Mucosa of descending colon (tissue), 3 donors: ENCODE measurements around the gene HNMT. TPM values are rescaled to one million over a fixed set of nuclear protein-coding genes. Genes with fewer than 3 reads are reported as not detected.

Source experiments
- ATAC-seq: fragments of 200-7000 bp; cut with Tn5 transposase; one replicate; pipeline ENCODE4 v1.9.1; 2020; ENCODE audit warnings: mild to moderate bottlenecking, moderate library complexity
- DNase-seq, 3 donors: peaks; one replicate each; pipeline ENCODE4 v3.0.0-alpha.2; 2020
- H3K36me3 ChIP-seq: fragments of 200-600 bp; one replicate; pipeline ENCODE4 v1.8.0; 2021; ENCODE audit warnings: low read depth, mild to moderate bottlenecking
- H3K4me1 ChIP-seq: fragments of 200-600 bp; one replicate; pipeline ENCODE4 v1.8.0; 2021; ENCODE audit warnings: low read depth, mild to moderate bottlenecking
- H3K4me3 ChIP-seq: fragments of 200-600 bp; one replicate; pipeline ENCODE4 v1.8.0; 2021; ENCODE audit warnings: mild to moderate bottlenecking
- H3K9me3 ChIP-seq: fragments of 200-600 bp; one replicate; pipeline ENCODE4 v1.8.0; 2021; ENCODE audit warnings: mild to moderate bottlenecking
- intact Hi-C, 2 donors: fragments of 100-400 bp; cut with DNase I in 1 of 2; cut with micrococcal nuclease in 1 of 2; formaldehyde crosslinking; loops; one replicate each; pipeline versions ENCODE4 v1.11.0 to v1.11.1; 2022; cut with DNase I, micrococcal nuclease
- total RNA-seq, 3 donors: library from RNA; stranded (reverse); fragmentation: NEBNext Ultra II Directional in 2 of 3; extraction: Animal tissue kit (Norgen Biotek cat#: 25700) in 2 of 3; gene quantifications; one replicate each; pipeline versions ENCODE4 v1.2.1 to v1.2.4, GENCODE V29; 2021 to 2023
- TF ChIP-seq, protein P1 (sequence below): fragments of 200-600 bp; IDR thresholded peaks from one replicate; pipeline ENCODE4 v1.8.0; 2022; ENCODE audit warnings: antibody characterized with exemption, mild to moderate bottlenecking
- donor health status: DM: no; HTN: no; CAD: no; lungs with moderate emphysema.
- donor health status: DM: no; HTN: no; CAD: no.
- donor health status: DM: no; HTN: yes; CAD: no.

Gene HNMT
- total RNA-seq, 3 donors from 2014 or later, result 42.6 to 114 (median 62.9) TPM

DNA sequence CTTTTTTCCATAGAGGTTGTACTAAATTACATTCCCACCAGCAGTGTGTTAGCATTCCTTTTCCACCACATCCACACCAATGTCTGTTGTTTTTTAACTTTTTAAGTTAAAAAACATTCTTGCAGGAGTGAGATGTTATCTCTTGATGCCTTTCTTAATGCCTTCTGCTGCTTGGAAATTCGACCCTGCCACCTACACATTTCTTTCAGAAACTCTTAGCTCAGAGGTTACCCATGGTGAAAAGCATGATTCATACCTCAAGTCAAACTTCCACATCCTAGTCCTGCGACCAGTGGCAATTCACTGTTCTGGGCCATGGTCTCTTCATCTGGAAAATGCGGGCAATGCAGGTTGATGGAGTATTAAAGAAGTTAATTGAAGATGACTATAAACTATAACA is 12.7 kb upstream of the HNMT start:
- TF ChIP-seq, protein P1, sequence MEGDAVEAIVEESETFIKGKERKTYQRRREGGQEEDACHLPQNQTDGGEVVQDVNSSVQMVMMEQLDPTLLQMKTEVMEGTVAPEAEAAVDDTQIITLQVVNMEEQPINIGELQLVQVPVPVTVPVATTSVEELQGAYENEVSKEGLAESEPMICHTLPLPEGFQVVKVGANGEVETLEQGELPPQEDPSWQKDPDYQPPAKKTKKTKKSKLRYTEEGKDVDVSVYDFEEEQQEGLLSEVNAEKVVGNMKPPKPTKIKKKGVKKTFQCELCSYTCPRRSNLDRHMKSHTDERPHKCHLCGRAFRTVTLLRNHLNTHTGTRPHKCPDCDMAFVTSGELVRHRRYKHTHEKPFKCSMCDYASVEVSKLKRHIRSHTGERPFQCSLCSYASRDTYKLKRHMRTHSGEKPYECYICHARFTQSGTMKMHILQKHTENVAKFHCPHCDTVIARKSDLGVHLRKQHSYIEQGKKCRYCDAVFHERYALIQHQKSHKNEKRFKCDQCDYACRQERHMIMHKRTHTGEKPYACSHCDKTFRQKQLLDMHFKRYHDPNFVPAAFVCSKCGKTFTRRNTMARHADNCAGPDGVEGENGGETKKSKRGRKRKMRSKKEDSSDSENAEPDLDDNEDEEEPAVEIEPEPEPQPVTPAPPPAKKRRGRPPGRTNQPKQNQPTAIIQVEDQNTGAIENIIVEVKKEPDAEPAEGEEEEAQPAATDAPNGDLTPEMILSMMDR, result no peak
- no peaks in the 10 kb centered on the region for H3K9me3 ChIP-seq
- intact Hi-C loops, result no loop called here
- H3K4me3 ChIP-seq, result no peak overlapping the region
- DNase-seq (no peak), ATAC-seq (no peak)
- peaks cover 11% of the 10 kb centered on the region for H3K4me1 ChIP-seq
- no peaks in the 10 kb centered on the region for H3K36me3 ChIP-seq

DNA sequence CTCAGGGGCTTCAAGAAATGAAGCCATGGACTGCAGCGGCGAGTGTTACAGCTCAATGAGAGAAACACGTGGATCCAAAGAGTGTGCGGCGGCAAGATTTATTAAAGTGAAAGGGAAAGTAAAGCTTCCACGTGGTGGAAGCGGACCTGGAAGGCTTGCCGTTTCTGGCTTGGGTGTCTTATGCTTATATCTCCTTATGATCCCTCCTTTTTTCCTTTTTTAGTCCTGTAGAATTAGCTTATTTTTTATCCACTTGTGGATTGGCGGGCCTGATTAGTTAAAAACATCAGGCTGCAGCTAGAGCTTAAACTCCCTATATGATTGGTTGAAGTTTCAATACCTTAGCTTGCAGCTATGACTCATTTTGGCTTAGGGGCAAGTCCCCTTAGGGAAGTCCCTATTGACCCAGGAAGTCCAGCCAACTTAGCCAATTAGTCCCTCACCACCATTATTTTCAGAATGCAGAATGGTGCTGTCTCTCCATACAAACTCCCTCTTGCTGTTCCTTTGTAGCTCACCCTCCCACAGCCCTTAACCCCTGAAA is 11.6 kb upstream of the HNMT start:
- ATAC-seq (no peak), DNase-seq (no peak)
- TF ChIP-seq, protein P1, result no peak
- no peaks in the 10 kb centered on the region for H3K36me3 ChIP-seq
- H3K9me3 ChIP-seq, result no peaks in the 10 kb centered on the region
- intact Hi-C loops, result no loop called here
- no peak overlapping the region for H3K4me3 ChIP-seq
- H3K4me1 ChIP-seq, result peaks cover 10% of the 10 kb centered on the region

DNA sequence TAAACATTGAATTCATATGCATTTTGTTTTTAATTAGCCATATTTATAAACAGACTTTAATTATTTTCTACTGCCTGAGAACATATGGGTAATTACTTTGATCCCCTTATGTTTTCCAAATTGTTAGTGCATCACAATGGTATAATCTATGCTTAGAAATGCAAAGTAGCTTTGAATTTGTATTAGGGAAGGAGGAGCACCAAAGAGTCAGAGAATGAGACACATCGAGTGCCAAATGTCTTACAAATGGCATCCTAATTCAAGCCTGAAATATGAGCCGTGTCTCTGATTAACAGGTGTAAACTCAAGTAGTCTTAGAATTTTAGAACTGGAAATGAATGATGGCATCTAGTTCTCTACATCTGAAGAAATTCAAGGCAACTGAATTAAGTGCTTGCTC is 8.7 kb upstream of the HNMT start:
- H3K36me3 ChIP-seq, result no peaks in the 10 kb centered on the region
- DNase-seq (no peak), ATAC-seq (no peak)
- H3K4me3 ChIP-seq, result no peak overlapping the region
- H3K9me3 ChIP-seq, result no peaks in the 10 kb centered on the region
- no peaks in the 10 kb centered on the region for H3K4me1 ChIP-seq
- intact Hi-C loops, result no loop called here
- TF ChIP-seq, protein P1, result no peak

DNA sequence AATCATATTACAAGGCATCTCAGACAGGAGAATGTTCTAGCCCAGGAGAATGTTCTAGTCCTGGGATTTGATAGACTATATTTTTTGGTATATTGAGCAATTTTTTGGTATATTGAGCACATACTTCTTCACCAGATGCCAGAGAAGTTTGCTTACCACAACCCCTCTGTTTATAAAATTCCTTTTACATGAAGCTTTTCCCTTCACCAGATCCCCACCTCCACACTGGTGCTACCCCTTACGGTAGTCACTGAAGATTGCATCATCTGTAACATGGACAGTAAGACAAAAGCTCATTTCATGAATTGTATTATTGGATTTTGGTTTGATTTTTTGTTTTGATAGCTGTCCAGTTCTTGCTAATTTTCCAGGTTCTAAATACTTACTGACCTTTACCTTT is 7.2 kb upstream of the HNMT start:
- Histone ChIP-seq H3K36me3 (no peaks in the 10 kb centered on the region), H3K4me3 (no peak overlapping the region), H3K9me3 (no peaks in the 10 kb centered on the region), H3K4me1 (no peaks in the 10 kb centered on the region)
- DNase-seq (no peak), ATAC-seq (no peak)
- TF ChIP-seq, protein P1, result no peak
- intact Hi-C loops, result no loop called here

DNA sequence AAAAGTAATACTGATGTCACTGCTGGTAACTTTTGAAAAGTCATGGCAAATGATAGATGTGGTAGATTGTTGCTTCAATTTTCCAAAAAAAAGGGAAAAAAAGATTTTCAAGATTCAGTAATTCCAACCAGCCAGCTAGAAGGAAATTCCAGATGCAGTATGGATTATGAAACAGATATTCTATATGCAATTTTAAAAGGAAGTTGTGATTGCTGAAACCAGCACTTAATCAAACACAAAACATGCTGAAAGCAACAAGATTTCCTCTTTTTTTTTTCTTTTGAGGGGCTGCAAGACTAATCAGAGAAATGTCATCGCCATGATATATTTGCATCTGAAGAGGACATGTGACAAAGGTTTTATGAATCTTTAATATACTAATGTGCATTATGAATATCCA is 5.1 kb upstream of the HNMT start:
- TF ChIP-seq, protein P1, result no peak
- DNase-seq, result no peak
- H3K9me3 ChIP-seq, result no peaks in the 10 kb centered on the region
- peaks cover 7% of the 10 kb centered on the region for H3K4me1 ChIP-seq
- H3K4me3 ChIP-seq, result no peak overlapping the region
- ATAC-seq, result no peak
- no peaks in the 10 kb centered on the region for H3K36me3 ChIP-seq
- intact Hi-C loops, result no loop called here

DNA sequence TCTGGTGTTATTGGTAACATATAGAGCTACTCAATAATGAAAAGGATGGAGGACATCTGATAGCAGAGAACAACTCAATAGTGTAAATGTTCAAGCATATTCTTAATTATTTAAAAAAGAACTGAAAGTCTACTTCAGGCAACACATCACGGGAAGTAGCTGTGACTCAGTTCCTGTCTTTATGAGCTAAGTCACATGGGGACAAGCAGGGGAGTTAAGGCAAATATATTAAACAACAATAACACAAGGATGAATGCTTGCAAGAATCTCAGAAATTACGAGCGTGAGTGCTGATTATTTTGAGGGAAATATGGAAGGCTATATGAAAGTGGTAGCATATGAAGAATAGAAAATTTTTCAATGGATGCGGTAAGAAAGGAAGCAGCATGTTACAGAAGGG is 4.0 kb upstream of the HNMT start:
- intact Hi-C loops, result no loop called here
- Histone ChIP-seq H3K9me3 (no peaks in the 10 kb centered on the region), H3K36me3 (no peaks in the 10 kb centered on the region), H3K4me3 (no peak overlapping the region), H3K4me1 (peaks cover 7% of the 10 kb centered on the region)
- ATAC-seq, result no peak
- TF ChIP-seq, protein P1, result no peak
- DNase-seq, result no peak
